Measurements from ENCODE around the gene TNFRSF13B.

GRCh38 chr17:17018021-17018441 is 46.1 kb upstream of the TNFRSF13B start:
- TF ChIP-seq, protein P1, sequence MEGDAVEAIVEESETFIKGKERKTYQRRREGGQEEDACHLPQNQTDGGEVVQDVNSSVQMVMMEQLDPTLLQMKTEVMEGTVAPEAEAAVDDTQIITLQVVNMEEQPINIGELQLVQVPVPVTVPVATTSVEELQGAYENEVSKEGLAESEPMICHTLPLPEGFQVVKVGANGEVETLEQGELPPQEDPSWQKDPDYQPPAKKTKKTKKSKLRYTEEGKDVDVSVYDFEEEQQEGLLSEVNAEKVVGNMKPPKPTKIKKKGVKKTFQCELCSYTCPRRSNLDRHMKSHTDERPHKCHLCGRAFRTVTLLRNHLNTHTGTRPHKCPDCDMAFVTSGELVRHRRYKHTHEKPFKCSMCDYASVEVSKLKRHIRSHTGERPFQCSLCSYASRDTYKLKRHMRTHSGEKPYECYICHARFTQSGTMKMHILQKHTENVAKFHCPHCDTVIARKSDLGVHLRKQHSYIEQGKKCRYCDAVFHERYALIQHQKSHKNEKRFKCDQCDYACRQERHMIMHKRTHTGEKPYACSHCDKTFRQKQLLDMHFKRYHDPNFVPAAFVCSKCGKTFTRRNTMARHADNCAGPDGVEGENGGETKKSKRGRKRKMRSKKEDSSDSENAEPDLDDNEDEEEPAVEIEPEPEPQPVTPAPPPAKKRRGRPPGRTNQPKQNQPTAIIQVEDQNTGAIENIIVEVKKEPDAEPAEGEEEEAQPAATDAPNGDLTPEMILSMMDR (conservative IDR thresholded peaks at IDR 0.05), result no peak
- TF ChIP-seq EZH2 (IDR thresholded peaks at IDR 0.05; ENCODE audit: low read depth), result no peak
